Lower leg skin (tissue), 3 donors: Measurements from ENCODE around the gene CXCL9.

ENCODE experiments used
- CTCF ChIP-seq, 3 donors: fragments of 450-650 bp; IDR thresholded peaks; one replicate each; pipeline ENCODE4 v1.5.1; 2016; ENCODE audit warnings: antibody characterized with exemption in 3 of 3, mild to moderate bottlenecking in 3 of 3, moderate library complexity in 2 of 3
- POLR2A ChIP-seq, 2 donors: fragments of 450-650 bp; IDR thresholded peaks; one replicate each; pipeline ENCODE4 v1.6.1; 2016 to 2017; ENCODE audit warnings: antibody characterized with exemption in 2 of 2, mild to moderate bottlenecking in 1 of 2, moderate library complexity in 1 of 2

DNA sequence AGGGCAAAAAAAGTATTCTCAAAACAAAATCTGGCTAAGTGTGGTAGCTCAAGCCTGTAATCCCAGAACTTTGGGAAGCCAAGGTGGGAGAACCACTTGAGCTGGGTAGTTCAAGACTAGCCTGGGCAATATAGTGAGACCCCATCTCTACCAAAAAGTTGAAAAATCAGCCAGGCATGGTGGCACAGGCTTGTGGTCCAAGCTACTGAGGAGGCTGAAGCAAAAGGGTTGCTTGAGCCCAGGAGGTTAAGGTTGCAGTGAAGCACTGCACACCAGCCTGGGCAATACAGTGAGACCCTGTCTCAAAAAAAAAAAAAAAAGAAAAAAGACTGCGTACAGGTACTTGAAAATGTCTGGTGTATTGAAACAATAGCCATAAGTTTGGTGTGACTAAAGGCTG, 14.8 kb downstream of the CXCL9 start:
- TF ChIP-seq CTCF (IDR thresholded peaks at IDR 0.05): no peak
- TF ChIP-seq POLR2A (IDR thresholded peaks at IDR 0.05): no peak
